Colonic mucosa (tissue), 4 donors: Measurements from ENCODE around the gene GAR1. TPM values are rescaled to one million over a fixed set of nuclear protein-coding genes. Genes with fewer than 3 reads are reported as not detected.

Experiments
- DNase-seq: peaks from one replicate; pipeline ENCODE4 v3.0.0-alpha.2; 2020
- H3K27ac ChIP-seq: fragments of 200-600 bp; one replicate; pipeline ENCODE4 v1.8.0; 2021
- H3K27me3 ChIP-seq: fragments of 200-600 bp; one replicate; pipeline ENCODE4 v1.8.0; 2021
- H3K36me3 ChIP-seq: fragments of 200-600 bp; one replicate; pipeline ENCODE4 v1.8.0; 2021
- H3K4me1 ChIP-seq: fragments of 200-600 bp; one replicate; pipeline ENCODE4 v1.8.0; 2021; ENCODE audit warnings: mild to moderate bottlenecking
- H3K4me3 ChIP-seq: fragments of 200-600 bp; one replicate; pipeline ENCODE4 v1.8.0; 2021
- H3K9ac ChIP-seq, 2 donors: one replicate each; pipeline ENCODE4 v1.7.0; 2013; ENCODE audit warnings: control low read depth in 2 of 2, low read depth in 2 of 2, low read length in 2 of 2
- H3K9me3 ChIP-seq: fragments of 200-600 bp; one replicate; pipeline ENCODE4 v1.8.0; 2021
- intact Hi-C: fragments of 100-400 bp; cut with DNase I; formaldehyde crosslinking; loops from one replicate; pipeline ENCODE4 v1.14.1; 2022
- total RNA-seq, 2 donors: library from RNA; stranded (reverse); fragmentation: NEBNext Ultra II Directional in 1 of 2; extraction: Animal tissue kit (Norgen Biotek cat#: 25700) in 1 of 2; gene quantifications; one replicate each; pipeline ENCODE4 v1.2.1, GENCODE V29; 2021
- TF ChIP-seq, protein P1 (sequence below): fragments of 200-600 bp; IDR thresholded peaks from one replicate; pipeline ENCODE4 v1.8.0; 2022; ENCODE audit warnings: antibody characterized with exemption, mild to moderate bottlenecking
- donor health status: healthy.
- donor health status: DM: no; HTN: no; CAD: no.
- donor health status: DM: no; HTN: no; CAD: no.

GAR1 gene
- total RNA-seq, 2 donors from 2014 or later = 16.8 to 21.0 TPM

DNA sequence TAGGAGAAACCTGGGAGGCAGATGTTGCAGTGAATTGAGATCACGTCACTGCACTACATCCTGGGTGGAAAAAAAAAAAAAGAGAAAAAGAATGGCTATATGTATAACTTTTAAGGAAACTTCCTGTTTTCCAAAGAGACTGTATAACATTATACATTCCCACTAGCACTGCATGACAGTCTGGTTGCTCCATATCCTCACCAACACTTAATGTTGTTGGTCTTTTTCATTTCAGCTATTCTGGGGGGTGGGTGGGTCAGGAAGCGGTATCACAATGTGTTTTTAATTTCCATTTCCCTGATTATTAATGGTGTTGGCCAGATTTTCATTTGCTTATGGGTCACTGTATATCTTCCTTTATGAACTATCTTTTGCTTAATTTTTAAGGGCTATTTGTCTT is 45.7 kb downstream of the GAR1 start:
- H3K36me3 ChIP-seq = no peaks in the 10 kb centered on the region
- H3K27ac ChIP-seq = no peak overlapping the region
- H3K9me3 ChIP-seq = no peaks in the 10 kb centered on the region
- intact Hi-C loops = no loop called here
- H3K27me3 ChIP-seq = no peaks in the 10 kb centered on the region
- no peaks in the 10 kb centered on the region for H3K4me1 ChIP-seq
- no peak overlapping the region for H3K4me3 ChIP-seq
- DNase-seq = no peak
- TF ChIP-seq, protein P1, sequence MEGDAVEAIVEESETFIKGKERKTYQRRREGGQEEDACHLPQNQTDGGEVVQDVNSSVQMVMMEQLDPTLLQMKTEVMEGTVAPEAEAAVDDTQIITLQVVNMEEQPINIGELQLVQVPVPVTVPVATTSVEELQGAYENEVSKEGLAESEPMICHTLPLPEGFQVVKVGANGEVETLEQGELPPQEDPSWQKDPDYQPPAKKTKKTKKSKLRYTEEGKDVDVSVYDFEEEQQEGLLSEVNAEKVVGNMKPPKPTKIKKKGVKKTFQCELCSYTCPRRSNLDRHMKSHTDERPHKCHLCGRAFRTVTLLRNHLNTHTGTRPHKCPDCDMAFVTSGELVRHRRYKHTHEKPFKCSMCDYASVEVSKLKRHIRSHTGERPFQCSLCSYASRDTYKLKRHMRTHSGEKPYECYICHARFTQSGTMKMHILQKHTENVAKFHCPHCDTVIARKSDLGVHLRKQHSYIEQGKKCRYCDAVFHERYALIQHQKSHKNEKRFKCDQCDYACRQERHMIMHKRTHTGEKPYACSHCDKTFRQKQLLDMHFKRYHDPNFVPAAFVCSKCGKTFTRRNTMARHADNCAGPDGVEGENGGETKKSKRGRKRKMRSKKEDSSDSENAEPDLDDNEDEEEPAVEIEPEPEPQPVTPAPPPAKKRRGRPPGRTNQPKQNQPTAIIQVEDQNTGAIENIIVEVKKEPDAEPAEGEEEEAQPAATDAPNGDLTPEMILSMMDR = no peak
- no peak overlapping the region for H3K9ac ChIP-seq

GRCh38 chr4:109861916-109862511 is 46.5 kb downstream of the GAR1 start:
- no peak for DNase-seq
- no peaks in the 10 kb centered on the region for H3K36me3 ChIP-seq
- H3K4me3 ChIP-seq = no peak overlapping the region
- no peaks in the 10 kb centered on the region for H3K9me3 ChIP-seq
- no peaks in the 10 kb centered on the region for H3K4me1 ChIP-seq
- H3K9ac ChIP-seq = no peak overlapping the region
- H3K27ac ChIP-seq = no peak overlapping the region
- TF ChIP-seq, protein P1 = no peak
- intact Hi-C loops = no loop called here
- H3K27me3 ChIP-seq = no peaks in the 10 kb centered on the region

GRCh38 chr4:109864134-109864533 is 48.6 kb downstream of the GAR1 start:
- H3K9ac ChIP-seq = no peak overlapping the region
- intact Hi-C loops = no loop called here
- H3K4me3 ChIP-seq = no peak overlapping the region
- H3K4me1 ChIP-seq = no peaks in the 10 kb centered on the region
- H3K9me3 ChIP-seq = no peaks in the 10 kb centered on the region
- no peaks in the 10 kb centered on the region for H3K27me3 ChIP-seq
- DNase-seq = no peak
- H3K27ac ChIP-seq = no peak overlapping the region
- H3K36me3 ChIP-seq = no peaks in the 10 kb centered on the region
- TF ChIP-seq, protein P1 = no peak

GRCh38 chr4:109870061-109870460 is 54.5 kb downstream of the GAR1 start:
- Histone ChIP-seq H3K9me3 (no peaks in the 10 kb centered on the region), H3K36me3 (no peaks in the 10 kb centered on the region), H3K27ac (no peak overlapping the region), H3K4me1 (no peaks in the 10 kb centered on the region), H3K9ac (no peak overlapping the region), H3K27me3 (no peaks in the 10 kb centered on the region), H3K4me3 (no peak overlapping the region)
- no peak for DNase-seq
- TF ChIP-seq, protein P1 = no peak
- intact Hi-C loops = no loop called here

DNA sequence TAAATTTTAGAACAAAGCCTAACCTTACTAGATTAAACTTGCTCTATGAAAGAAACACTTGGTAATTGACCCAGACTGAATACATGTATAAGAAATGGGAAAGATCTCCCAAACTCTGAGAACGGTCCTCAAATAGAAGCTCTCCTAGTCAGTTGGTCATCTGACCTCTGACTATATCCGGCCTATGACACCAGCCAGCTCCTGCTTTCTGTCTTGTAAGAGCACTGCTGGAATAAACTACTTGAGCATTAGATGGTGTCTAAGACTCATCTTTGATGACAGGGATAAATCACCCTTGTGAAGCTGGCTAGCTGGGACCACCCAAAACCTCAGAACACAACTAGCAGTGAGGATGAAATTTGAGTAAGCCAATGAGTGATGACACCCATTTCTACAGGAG is 56.5 kb downstream of the GAR1 start:
- intact Hi-C loops = no loop called here
- no peaks in the 10 kb centered on the region for H3K4me1 ChIP-seq
- no peaks in the 10 kb centered on the region for H3K27me3 ChIP-seq
- no peak for DNase-seq
- H3K9ac ChIP-seq = no peak overlapping the region
- no peaks in the 10 kb centered on the region for H3K36me3 ChIP-seq
- TF ChIP-seq, protein P1 = no peak
- H3K9me3 ChIP-seq = no peaks in the 10 kb centered on the region
- H3K4me3 ChIP-seq = no peak overlapping the region
- H3K27ac ChIP-seq = no peak overlapping the region
